Lower leg skin (tissue), 4 donors: ENCODE measurements around the gene PGBD5. TPM values are rescaled to one million over a fixed set of nuclear protein-coding genes. Genes with fewer than 3 reads are reported as not detected.

Experiments used
- DNase-seq, 2 donors: peaks; one replicate each; pipeline ENCODE4 v3.0.0-alpha.2; 2019; ENCODE audit warnings: low spot score in 2 of 2
- H3K4me3 ChIP-seq: fragments of 200-600 bp; sonication (generic); 2 replicates; pipeline ENCODE4 v1.5.1; 2017; ENCODE audit warnings: mild to moderate bottlenecking, low read depth; ENCODE audit not compliant: poor library complexity, severe bottlenecking
- CTCF ChIP-seq, 3 donors: fragments of 450-650 bp; IDR thresholded peaks; one replicate each; pipeline ENCODE4 v1.5.1; 2016; ENCODE audit warnings: antibody characterized with exemption in 3 of 3, mild to moderate bottlenecking in 3 of 3, moderate library complexity in 2 of 3
- POLR2A ChIP-seq, 2 donors: fragments of 450-650 bp; IDR thresholded peaks; one replicate each; pipeline ENCODE4 v1.6.1; 2016 to 2017; ENCODE audit warnings: antibody characterized with exemption in 2 of 2, mild to moderate bottlenecking in 1 of 2, moderate library complexity in 1 of 2
- WGBS, 2 donors: methylation state at CpG; one replicate each; pipeline ENCODE4 v1.1.5; 2018; 5-methylcytosine and 5-hydroxymethylcytosine counted together
- intact Hi-C: fragments of 100-400 bp; cut with DNase I; formaldehyde crosslinking; loops from one replicate; pipeline ENCODE4 v1.15.0; 2023; ENCODE audit warnings: low total_unique reads
- total RNA-seq, 4 donors: library from RNA; depleted of rRNA; stranded (reverse); fragments of >200 nt; gene quantifications; one replicate each; pipeline ENCODE4 v1.1.0, GENCODE V29; 2016

The PGBD5 gene
- total RNA-seq, 4 donors from 2014 or later: 0.04 to 1.6 (median 0.11) TPM

- DNase-seq: peak in 1 of 2 donors; percentile 69
- 71 to 73% methylated on average over 15 of the region's 15 CpGs for WGBS, 2 donors
These were observed 148.7 kb downstream of the PGBD5 start for GRCh38 chr1:230277201-230278025.

GRCh38 chr1:230276401-230276800, 149.7 kb downstream of the PGBD5 start:
- DNase-seq: peak in 1 of 2 donors; percentile 66
- TF ChIP-seq CTCF (IDR thresholded peaks at IDR 0.05): no peak
- TF ChIP-seq POLR2A (IDR thresholded peaks at IDR 0.05): no peak
- no peak overlapping the region for H3K4me3 ChIP-seq
- intact Hi-C loops: no loop called here
- 98 to 100% methylated on average over 5 of the region's 5 CpGs for WGBS, 2 donors

More at GRCh38 chr1:230277201-230278025, 148.7 kb downstream of the PGBD5 start:
- intact Hi-C loops: no loop called here
- TF ChIP-seq CTCF (IDR thresholded peaks at IDR 0.05) (no peak), POLR2A (IDR thresholded peaks at IDR 0.05) (no peak)
- no peak overlapping the region for H3K4me3 ChIP-seq

- DNase-seq: peak in 1 of 2 donors; percentile 63
- TF ChIP-seq CTCF (IDR thresholded peaks at IDR 0.05) (no peak), POLR2A (IDR thresholded peaks at IDR 0.05) (no peak)
- intact Hi-C loops: no loop called here
- H3K4me3 ChIP-seq: no peak overlapping the region
- WGBS, 2 donors: 76 to 82% methylated on average over 15 of the region's 15 CpGs
These were observed 151.9 kb downstream of the PGBD5 start for GRCh38 chr1:230274254-230274653.

GRCh38 chr1:230273141-230273710, 152.9 kb downstream of the PGBD5 start:
- 93 to 94% methylated on average over 7 of the region's 7 CpGs for WGBS, 2 donors
- DNase-seq: no peak
- no peak for TF ChIP-seq CTCF (IDR thresholded peaks at IDR 0.05)
- TF ChIP-seq POLR2A (IDR thresholded peaks at IDR 0.05): no peak
- intact Hi-C loops: no loop called here
- H3K4me3 ChIP-seq: no peak overlapping the region

GRCh38 chr1:230272557-230272956, 153.6 kb downstream of the PGBD5 start:
- no peak overlapping the region for H3K4me3 ChIP-seq
- intact Hi-C loops: no loop called here
- TF ChIP-seq POLR2A (IDR thresholded peaks at IDR 0.05) (no peak), CTCF (IDR thresholded peaks at IDR 0.05) (no peak)
- WGBS, 2 donors: 90 to 97% methylated on average over 9 of the region's 9 CpGs
- no peak for DNase-seq
